NK-92 (cell line): ENCODE data around the gene TRH.
"Not testable (repeated sequence)": the region's sequence is repeated elsewhere in the genome, so short reads cannot be mapped to it uniquely, and the experiment has no call there.

Experiments used
- DNase-seq: peaks from one replicate; lab custom pipeline; 2025; ENCODE audit not compliant: unreplicated experiment; lab: John Stamatoyannopoulos, UW

The TRH gene

GRCh38 chr3:129962600-129962999 lies 11.9 kb upstream of the TRH start:
- no peak for DNase-seq

- DNase-seq, result no peak
These were observed 8.6 kb upstream of the TRH start for GRCh38 chr3:129965937-129966336.

GRCh38 chr3:129966876-129967275 lies 7.6 kb upstream of the TRH start:
- no peak for DNase-seq

GRCh38 chr3:129967761-129968160 lies 6.8 kb upstream of the TRH start:
- DNase-seq, result no peak

GRCh38 chr3:129971351-129972052 lies 3.0 kb upstream of the TRH start:
- DNase-seq, result no peak

GRCh38 chr3:129972301-129972700 lies 2.2 kb upstream of the TRH start:
- no peak for DNase-seq

- no peak for DNase-seq
These were observed 512 bp upstream of the TRH start for GRCh38 chr3:129973853-129974563.

- DNase-seq, result no peak
These were observed 549 bp downstream of the TRH start for GRCh38 chr3:129974833-129975704.

GRCh38 chr3:129975705-129976048 lies 1.2 kb downstream of the TRH start:
- no peak for DNase-seq

- no peak for DNase-seq
These were observed 1.8 kb downstream of the TRH start for GRCh38 chr3:129976286-129976685.

GRCh38 chr3:129978123-129978522 lies 3.6 kb downstream of the TRH start:
- DNase-seq, result no peak

GRCh38 chr3:129979905-129980304 lies 5.4 kb downstream of the TRH start:
- DNase-seq, result no peak

GRCh38 chr3:129983561-129983960 lies 9.0 kb downstream of the TRH start:
- no peak for DNase-seq

GRCh38 chr3:129984125-129984524 lies 9.6 kb downstream of the TRH start:
- DNase-seq, result no peak

- DNase-seq, result no peak
These were observed 10.6 kb downstream of the TRH start for GRCh38 chr3:129985113-129985512.

GRCh38 chr3:129988429-129988828 lies 13.9 kb downstream of the TRH start:
- DNase-seq, result no peak

- no peak for DNase-seq
These were observed 14.9 kb downstream of the TRH start for GRCh38 chr3:129989414-129989813.

- no peak for DNase-seq
These were observed 18.3 kb downstream of the TRH start for GRCh38 chr3:129992781-129993180.

- DNase-seq, result no peak
These were observed 20.5 kb downstream of the TRH start for GRCh38 chr3:129994883-129995559.

GRCh38 chr3:129996073-129996472 lies 21.6 kb downstream of the TRH start:
- no peak for DNase-seq

GRCh38 chr3:129999176-129999575 lies 24.7 kb downstream of the TRH start:
- DNase-seq, result not testable (repeated sequence)
